Measurements from ENCODE around the gene ACO2. TPM values are rescaled to one million over a fixed set of nuclear protein-coding genes. Genes with fewer than 3 reads are reported as not detected.
A peak's percentile ranks its signal among the peaks of the same experiment; 100 is the strongest.

Gene ACO2
- total and polyA plus RNA-seq, 2 of the 13 experiments (the other 11 are each of a cell fraction or from before 2014, with no cell fraction given): 19.2 to 45.6 TPM

GRCh38 chr22:41526830-41527799 lies 58.2 kb downstream of the ACO2 start (continued):
- TF ChIP-seq, protein P1, sequence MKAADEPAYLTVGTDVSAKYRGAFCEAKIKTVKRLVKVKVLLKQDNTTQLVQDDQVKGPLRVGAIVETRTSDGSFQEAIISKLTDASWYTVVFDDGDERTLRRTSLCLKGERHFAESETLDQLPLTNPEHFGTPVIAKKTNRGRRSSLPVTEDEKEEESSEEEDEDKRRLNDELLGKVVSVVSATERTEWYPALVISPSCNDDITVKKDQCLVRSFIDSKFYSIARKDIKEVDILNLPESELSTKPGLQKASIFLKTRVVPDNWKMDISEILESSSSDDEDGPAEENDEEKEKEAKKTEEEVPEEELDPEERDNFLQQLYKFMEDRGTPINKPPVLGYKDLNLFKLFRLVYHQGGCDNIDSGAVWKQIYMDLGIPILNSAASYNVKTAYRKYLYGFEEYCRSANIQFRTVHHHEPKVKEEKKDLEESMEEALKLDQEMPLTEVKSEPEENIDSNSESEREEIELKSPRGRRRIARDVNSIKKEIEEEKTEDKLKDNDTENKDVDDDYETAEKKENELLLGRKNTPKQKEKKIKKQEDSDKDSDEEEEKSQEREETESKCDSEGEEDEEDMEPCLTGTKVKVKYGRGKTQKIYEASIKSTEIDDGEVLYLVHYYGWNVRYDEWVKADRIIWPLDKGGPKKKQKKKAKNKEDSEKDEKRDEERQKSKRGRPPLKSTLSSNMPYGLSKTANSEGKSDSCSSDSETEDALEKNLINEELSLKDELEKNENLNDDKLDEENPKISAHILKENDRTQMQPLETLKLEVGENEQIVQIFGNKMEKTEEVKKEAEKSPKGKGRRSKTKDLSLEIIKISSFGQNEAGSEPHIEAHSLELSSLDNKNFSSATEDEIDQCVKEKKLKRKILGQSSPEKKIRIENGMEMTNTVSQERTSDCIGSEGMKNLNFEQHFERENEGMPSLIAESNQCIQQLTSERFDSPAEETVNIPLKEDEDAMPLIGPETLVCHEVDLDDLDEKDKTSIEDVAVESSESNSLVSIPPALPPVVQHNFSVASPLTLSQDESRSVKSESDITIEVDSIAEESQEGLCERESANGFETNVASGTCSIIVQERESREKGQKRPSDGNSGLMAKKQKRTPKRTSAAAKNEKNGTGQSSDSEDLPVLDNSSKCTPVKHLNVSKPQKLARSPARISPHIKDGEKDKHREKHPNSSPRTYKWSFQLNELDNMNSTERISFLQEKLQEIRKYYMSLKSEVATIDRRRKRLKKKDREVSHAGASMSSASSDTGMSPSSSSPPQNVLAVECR (CRISPR knock-in tag; IDR thresholded peaks at IDR 0.05; ENCODE audit: borderline replicate concordance): 0 out of 2 replicates have a peak, but pooled peaks have one; percentile 5
- TF ChIP-seq NFIC (IDR thresholded peaks at IDR 0.05; ENCODE audit: low read length) (no peak), DNMT1 (CRISPR knock-in tag; IDR thresholded peaks at IDR 0.05) (peak; percentile 64; the same call in 1 of the 2 replicates), CREB3 (CRISPR knock-in tag; IDR thresholded peaks at IDR 0.05) (no peak), AKAP8 (CRISPR knock-in tag; IDR thresholded peaks at IDR 0.05) (peak; percentile 83; the same call in 1 of the 2 replicates), RAD21 (CRISPR knock-in tag; IDR thresholded peaks at IDR 0.05) (peak; percentile 59), NFRKB (IDR thresholded peaks at IDR 0.05) (no peak), AGO2 (optimal IDR thresholded peaks at IDR 0.05; ENCODE audit: low read depth, low read length) (peak; percentile 86), KMT2A (CRISPR knock-in tag; IDR thresholded peaks at IDR 0.05) (no peak), ZNF414 (CRISPR knock-in tag; IDR thresholded peaks at IDR 0.05) (no peak), AGO1 (IDR thresholded peaks at IDR 0.05; ENCODE audit: low read depth, low read length, poor library complexity, severe bottlenecking) (peak; percentile 99), ISL2 (CRISPR knock-in tag; IDR thresholded peaks at IDR 0.05) (no peak), SALL1 (CRISPR knock-in tag; IDR thresholded peaks at IDR 0.05) (peak; percentile 35), ZNF776 (CRISPR knock-in tag; IDR thresholded peaks at IDR 0.05) (0 out of 2 replicates have a peak, but pooled peaks have one; percentile 40), ZNF784 (CRISPR knock-in tag; IDR thresholded peaks at IDR 0.05; ENCODE audit: borderline replicate concordance) (no peak)
- TF ChIP-seq, protein P2, sequence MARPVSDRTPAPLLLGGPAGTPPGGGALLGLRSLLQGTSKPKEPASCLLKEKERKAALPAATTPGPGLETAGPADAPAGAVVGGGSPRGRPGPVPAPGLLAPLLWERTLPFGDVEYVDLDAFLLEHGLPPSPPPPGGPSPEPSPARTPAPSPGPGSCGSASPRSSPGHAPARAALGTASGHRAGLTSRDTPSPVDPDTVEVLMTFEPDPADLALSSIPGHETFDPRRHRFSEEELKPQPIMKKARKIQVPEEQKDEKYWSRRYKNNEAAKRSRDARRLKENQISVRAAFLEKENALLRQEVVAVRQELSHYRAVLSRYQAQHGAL (CRISPR knock-in tag; IDR thresholded peaks at IDR 0.05; ENCODE audit: not compliant biosample characterization): no peak
- TF ChIP-seq, protein P3, sequence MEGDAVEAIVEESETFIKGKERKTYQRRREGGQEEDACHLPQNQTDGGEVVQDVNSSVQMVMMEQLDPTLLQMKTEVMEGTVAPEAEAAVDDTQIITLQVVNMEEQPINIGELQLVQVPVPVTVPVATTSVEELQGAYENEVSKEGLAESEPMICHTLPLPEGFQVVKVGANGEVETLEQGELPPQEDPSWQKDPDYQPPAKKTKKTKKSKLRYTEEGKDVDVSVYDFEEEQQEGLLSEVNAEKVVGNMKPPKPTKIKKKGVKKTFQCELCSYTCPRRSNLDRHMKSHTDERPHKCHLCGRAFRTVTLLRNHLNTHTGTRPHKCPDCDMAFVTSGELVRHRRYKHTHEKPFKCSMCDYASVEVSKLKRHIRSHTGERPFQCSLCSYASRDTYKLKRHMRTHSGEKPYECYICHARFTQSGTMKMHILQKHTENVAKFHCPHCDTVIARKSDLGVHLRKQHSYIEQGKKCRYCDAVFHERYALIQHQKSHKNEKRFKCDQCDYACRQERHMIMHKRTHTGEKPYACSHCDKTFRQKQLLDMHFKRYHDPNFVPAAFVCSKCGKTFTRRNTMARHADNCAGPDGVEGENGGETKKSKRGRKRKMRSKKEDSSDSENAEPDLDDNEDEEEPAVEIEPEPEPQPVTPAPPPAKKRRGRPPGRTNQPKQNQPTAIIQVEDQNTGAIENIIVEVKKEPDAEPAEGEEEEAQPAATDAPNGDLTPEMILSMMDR (CRISPR knock-in tag; IDR thresholded peaks at IDR 0.05): peak; percentile 83

Measured in HepG2 (cell line).